ENCODE results near the gene ZNF221.

DNA sequence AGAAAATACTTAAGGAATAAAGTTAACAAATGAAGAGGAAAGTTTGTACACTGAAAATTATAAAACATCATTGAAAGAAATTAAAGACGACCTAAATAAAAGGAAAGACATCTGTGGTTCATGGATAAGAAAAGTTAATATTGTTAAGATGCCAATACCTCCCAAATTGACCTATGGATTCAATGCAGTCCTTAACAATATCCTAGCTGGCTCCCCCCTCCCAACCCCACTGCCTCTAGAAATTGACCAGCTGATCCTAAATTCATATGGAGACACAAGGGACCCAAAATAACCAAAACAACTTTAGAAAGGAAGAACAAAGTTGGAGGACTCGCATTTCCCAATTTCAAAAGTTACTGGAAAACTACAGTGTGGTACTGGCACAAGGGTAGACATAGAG lies 44.3 kb upstream of the ZNF221 start:
- no peak for TF ChIP-seq POLR2A (IDR thresholded peaks at IDR 0.05)
- TF ChIP-seq, protein P1, sequence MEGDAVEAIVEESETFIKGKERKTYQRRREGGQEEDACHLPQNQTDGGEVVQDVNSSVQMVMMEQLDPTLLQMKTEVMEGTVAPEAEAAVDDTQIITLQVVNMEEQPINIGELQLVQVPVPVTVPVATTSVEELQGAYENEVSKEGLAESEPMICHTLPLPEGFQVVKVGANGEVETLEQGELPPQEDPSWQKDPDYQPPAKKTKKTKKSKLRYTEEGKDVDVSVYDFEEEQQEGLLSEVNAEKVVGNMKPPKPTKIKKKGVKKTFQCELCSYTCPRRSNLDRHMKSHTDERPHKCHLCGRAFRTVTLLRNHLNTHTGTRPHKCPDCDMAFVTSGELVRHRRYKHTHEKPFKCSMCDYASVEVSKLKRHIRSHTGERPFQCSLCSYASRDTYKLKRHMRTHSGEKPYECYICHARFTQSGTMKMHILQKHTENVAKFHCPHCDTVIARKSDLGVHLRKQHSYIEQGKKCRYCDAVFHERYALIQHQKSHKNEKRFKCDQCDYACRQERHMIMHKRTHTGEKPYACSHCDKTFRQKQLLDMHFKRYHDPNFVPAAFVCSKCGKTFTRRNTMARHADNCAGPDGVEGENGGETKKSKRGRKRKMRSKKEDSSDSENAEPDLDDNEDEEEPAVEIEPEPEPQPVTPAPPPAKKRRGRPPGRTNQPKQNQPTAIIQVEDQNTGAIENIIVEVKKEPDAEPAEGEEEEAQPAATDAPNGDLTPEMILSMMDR (IDR thresholded peaks at IDR 0.05), result no peak

Measured in thyroid gland (tissue), 4 donors.